GM13977 (cell line): ENCODE measurements around the gene ALPL.

Experiments used
- DNase-seq: peaks from one replicate; pipeline ENCODE4 v3.0.0; 2012; ENCODE audit warnings: low spot score
- in situ Hi-C: fragments of 300-500 bp; cut with MboI; formaldehyde crosslinking; loops from one replicate; pipeline ENCODE4 v1.12.0; 2022; ENCODE audit warnings: low sequenced_read_pairs, low pct_unique_long_range_greater_than_20kb, mixed read lengths, inconsistent platforms; ENCODE audit not compliant: unreplicated experiment
- TF ChIP-seq, protein P1 (sequence below): IDR thresholded peaks from 2 replicates; pipeline ENCODE4 v1.5.1; 2012; ENCODE audit warnings: mild to moderate bottlenecking, control low read depth; ENCODE audit not compliant: insufficient read depth; ENCODE audit errors: extremely low read depth, missing control alignments

The ALPL gene

DNA sequence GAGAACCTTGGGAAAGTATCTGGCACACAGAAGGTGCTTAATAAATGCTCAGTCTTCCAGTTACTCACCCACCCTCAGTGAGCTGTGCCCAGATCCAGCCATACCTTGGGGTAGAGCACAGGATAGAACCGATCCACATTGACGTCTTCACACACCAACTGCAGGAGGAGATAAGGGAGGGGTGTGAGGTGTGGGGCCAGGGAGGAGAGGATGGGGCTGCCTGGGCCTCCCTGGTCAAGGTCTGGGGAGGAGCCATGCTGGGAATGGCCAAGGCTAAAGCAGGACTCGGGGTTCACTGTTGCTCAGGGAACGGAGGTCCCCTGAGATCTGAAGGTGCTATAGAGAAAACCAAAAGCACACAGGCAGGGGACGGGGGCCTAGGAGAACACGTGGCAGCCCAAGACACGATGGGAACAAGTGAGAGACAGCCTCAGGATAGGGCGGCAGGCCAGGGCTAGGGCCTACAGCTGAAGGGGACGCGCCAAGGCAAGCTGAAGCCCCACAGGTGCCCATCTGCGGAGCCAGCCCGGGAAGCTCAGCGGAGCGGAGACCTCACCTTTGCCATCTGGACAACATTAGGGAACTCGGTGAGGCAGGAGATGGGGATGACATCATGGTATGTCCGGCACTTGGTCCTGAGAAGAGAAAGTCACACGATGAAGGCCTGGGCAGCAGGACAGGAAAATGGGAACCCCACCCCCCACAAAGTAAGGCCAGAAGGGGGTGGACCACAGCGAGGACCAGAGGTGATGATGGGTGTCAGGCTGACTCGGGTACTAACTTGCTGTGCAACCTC lies 104.0 kb downstream of the ALPL start:
- in situ Hi-C loops: no loop called here
- no peak for DNase-seq
- TF ChIP-seq, protein P1, sequence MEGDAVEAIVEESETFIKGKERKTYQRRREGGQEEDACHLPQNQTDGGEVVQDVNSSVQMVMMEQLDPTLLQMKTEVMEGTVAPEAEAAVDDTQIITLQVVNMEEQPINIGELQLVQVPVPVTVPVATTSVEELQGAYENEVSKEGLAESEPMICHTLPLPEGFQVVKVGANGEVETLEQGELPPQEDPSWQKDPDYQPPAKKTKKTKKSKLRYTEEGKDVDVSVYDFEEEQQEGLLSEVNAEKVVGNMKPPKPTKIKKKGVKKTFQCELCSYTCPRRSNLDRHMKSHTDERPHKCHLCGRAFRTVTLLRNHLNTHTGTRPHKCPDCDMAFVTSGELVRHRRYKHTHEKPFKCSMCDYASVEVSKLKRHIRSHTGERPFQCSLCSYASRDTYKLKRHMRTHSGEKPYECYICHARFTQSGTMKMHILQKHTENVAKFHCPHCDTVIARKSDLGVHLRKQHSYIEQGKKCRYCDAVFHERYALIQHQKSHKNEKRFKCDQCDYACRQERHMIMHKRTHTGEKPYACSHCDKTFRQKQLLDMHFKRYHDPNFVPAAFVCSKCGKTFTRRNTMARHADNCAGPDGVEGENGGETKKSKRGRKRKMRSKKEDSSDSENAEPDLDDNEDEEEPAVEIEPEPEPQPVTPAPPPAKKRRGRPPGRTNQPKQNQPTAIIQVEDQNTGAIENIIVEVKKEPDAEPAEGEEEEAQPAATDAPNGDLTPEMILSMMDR: no peak

DNA sequence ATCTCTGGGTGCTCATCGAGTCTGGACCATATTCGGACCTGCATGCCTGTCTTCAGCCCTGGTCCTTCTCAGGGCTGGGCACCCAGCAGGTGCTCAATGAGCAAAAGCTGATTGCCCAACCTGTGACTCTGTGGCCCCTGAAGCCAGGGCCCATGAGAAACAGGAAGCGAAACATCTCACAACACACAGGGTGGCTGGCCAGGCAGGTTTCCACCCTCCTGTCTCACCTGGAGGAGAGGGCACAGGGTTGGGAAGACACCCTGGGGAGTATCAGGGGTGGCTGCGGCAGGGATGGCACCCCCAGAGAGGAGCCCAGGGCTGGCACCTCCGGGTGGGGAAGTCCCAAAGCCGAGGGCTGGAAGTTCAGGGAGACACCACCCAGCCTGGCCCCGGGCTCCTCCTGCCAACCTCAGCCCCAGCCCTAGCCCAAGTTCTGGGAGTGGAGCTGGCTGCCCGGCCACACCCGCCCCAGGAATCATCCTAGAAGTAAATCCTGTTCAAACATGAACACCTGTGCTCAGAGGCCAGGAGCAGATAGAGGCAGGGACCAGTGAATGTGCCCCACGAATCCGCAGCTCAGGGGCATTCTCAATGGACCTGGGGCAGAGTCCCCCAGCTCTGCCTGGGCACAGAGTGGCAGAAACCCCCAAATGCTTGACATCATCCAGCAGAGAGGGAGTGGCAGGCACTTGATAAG lies 105.3 kb downstream of the ALPL start:
- in situ Hi-C loops: no loop called here
- TF ChIP-seq, protein P1: no peak
- no peak for DNase-seq

DNA sequence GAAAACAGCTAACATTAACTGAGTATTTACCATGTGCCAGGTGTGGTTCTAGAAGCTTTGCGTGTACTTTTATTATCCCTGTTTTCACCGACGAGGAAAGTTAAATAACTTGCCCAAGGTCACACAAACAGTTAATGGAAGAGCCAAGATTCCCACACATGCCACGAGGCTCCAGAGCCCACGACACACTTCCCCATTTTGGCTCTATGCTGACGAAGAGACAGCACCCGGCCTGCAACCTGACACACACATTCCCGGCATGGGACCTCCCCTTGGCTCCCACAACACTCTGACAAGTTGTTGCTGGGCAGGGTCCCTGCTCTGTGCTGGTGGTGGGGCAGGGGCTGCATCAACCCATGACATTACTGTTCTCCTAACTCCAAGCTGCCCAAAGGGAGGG lies 107.1 kb downstream of the ALPL start:
- TF ChIP-seq, protein P1: no peak
- in situ Hi-C loops: no loop called here
- no peak for DNase-seq

DNA sequence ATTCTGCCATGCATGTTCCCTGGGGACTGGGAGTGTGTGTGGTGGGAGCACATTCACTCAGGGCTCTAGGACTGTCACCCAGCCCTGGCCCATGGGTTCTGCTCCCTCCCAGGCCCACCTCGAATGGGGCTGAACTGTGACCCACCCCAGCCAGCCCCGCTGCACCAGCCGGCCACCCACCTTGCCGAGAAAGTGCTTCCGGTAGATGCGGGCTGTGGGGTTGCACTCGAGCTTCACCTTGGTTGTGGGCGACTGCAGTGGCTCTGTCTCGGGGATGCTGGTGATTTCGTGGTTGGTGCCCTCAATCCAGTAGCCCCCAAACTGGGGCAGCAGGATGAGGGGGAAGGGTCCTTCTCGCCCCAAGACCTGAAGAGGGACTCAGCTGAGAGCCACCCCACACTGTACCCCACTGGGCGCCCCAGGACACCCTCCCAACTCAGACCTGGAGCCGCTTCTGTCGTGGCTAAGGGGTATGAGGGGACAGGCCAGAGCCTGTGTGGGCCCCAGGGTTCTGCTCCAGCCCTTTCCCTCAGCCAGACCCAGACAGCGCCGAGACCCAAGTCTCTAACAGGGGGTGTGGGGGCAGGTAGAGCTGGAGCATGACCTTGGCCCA lies 108.0 kb downstream of the ALPL start:
- in situ Hi-C loops: no loop called here
- no peak for DNase-seq
- TF ChIP-seq, protein P1: no peak

DNA sequence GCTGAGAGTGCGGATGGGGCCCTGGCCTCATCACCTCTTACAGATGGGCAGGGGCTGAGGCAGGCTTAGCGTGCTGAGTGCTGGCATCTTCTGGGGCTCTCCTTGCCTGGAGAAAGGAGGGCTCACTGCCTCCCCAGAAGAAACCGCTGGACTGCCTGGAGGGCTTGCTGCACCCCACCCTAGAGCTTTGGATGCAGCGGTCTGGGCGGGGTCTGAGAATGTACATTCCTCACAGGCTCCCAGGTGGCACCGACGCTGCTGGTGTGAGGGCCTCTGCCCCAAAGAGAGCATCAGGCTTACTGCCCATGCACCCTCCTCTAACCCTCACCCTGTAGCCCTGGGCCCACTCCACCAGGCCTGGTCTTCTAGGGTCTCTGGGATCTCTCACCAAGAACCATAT lies 108.8 kb downstream of the ALPL start:
- in situ Hi-C loops: no loop called here
- DNase-seq: no peak
- TF ChIP-seq, protein P1: no peak

DNA sequence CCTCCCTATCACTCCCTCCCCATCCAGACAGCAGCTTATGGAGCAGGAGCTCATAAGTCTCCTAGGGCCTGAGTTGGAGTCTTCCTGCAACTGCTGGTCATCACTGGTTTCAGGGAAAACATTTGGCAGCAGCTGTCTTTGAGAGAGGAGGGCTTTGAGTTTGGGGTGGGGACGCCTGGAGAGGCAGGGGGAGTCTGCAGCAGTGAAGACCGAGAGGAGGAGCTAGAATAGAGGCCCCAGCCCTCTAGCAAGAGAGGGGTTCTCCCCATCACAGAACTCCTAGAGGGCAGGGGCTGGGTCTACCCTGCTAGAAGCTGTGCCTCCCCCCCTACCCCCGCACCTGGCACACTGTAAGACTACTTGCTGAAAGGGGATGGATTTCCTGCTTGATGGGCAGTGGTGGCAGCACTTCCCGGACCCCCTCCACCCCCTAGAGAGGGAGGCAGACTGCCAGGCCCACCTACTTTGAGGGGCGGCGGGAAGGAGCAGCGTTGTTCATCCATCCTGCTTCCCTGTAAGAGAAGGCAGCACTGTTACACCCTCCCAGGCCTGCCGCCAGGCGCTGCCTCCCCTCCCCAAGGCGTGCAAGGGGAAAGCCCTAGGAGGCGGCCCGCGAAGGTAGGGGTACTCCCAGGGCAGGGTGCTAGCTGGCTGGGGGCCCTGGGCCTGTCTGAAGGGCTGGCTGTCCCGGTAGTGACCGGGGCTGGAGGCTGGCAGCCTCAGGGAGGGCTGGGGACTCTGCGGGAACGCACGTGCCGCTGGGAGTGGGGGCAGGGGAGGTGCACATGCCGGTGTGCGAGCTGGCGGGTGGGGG lies 109.5 kb downstream of the ALPL start:
- in situ Hi-C loops: no loop called here
- no peak for DNase-seq
- TF ChIP-seq, protein P1: no peak
